AG04449 (cell line): ENCODE data around the gene SV2C.

Experiments
- CTCF ChIA-PET: fragments of 350-600 bp; formaldehyde crosslinking; extraction: SDS; loops from one replicate; lab custom pipeline; 2021; ENCODE audit warnings: antibody characterized with exemption; lab: Yijun Ruan, JAX
- POLR2A ChIA-PET: fragments of 400-600, 350-600 bp; formaldehyde crosslinking; extraction: SDS; loops from one replicate; lab custom pipeline; 2020; ENCODE audit warnings: antibody characterized with exemption, inconsistent platforms; lab: Yijun Ruan, JAX
- DNase-seq: peaks from one replicate; pipeline ENCODE4 v3.0.0-alpha.2; 2010; ENCODE audit warnings: low read depth, low spot score
- H3K4me3 ChIP-seq: 2 replicates; pipeline ENCODE4 v1.5.1; 2011; ENCODE audit warnings: low read depth, mild to moderate bottlenecking, control low read depth, low read length
- TF ChIP-seq, protein P1 (sequence below): IDR thresholded peaks from one replicate; pipeline ENCODE4 v1.5.1; 2011; ENCODE audit warnings: mild to moderate bottlenecking, moderate library complexity, low read length, control low read depth, inconsistent platforms; ENCODE audit not compliant: insufficient read depth; ENCODE audit errors: missing control alignments

The SV2C gene

DNA sequence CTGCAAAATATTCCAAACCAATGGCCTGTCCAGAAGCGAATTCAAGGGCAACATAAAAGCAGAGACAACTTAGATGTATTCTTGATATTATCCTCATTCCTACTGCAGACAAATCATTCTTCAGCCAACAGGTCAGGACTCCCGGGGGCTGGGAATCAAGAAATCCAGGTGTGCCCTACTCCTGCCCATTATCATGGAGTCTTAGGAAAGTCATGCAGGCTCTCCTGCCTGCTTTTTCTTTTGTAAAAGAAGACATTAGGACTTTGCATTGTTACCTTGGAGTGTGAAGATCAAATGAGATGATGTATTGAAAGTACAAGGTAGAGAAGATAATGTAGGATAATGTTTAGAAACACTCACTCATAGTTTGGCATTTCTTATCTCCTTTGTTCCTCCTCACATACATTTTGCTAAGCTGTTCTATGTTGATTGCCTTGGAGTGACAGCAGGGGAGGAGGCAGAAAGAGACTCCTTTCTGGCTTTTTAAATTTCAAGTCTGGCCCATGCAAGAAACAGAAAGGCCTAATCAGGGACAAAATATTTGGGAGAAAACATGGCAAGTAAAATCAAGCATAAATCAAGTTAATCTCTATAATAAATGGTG, 113.8 kb downstream of the SV2C start:
- no peak overlapping the region for H3K4me3 ChIP-seq
- ChIA-PET POLR2A (no interaction called here), CTCF (interaction anchor here (0.8 kb wide), 1 partner anchor 22 kb away, joined by 3 read pairs; no protein-coding TSS in a partner anchor)
- no peak for DNase-seq
- TF ChIP-seq, protein P1, sequence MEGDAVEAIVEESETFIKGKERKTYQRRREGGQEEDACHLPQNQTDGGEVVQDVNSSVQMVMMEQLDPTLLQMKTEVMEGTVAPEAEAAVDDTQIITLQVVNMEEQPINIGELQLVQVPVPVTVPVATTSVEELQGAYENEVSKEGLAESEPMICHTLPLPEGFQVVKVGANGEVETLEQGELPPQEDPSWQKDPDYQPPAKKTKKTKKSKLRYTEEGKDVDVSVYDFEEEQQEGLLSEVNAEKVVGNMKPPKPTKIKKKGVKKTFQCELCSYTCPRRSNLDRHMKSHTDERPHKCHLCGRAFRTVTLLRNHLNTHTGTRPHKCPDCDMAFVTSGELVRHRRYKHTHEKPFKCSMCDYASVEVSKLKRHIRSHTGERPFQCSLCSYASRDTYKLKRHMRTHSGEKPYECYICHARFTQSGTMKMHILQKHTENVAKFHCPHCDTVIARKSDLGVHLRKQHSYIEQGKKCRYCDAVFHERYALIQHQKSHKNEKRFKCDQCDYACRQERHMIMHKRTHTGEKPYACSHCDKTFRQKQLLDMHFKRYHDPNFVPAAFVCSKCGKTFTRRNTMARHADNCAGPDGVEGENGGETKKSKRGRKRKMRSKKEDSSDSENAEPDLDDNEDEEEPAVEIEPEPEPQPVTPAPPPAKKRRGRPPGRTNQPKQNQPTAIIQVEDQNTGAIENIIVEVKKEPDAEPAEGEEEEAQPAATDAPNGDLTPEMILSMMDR = no peak

DNA sequence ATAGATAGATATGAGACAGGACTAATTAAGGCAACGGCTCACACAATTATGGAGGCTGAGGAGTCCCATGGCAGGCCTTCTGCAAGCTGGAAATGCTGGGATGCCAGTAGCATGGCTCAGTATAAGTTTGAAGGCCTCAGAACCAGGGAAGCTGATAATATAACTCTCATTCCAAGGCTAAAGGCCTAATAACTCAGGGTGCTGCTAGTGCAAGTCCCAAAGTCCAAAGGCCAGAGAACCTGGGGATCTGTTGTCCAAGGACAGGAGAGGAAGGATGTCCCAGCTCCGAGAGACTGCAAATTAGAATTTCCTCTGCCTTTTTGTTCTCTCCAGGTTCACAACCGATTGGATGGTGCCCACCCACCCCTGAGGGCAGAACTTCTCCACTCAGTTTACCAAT, 114.5 kb downstream of the SV2C start:
- CTCF ChIA-PET = interaction anchor here (0.8 kb wide), 1 partner anchor 23 kb away, joined by 3 read pairs; no protein-coding TSS in a partner anchor
- POLR2A ChIA-PET = no interaction called here
- DNase-seq = no peak
- H3K4me3 ChIP-seq = no peak overlapping the region
- TF ChIP-seq, protein P1 = no peak

DNA sequence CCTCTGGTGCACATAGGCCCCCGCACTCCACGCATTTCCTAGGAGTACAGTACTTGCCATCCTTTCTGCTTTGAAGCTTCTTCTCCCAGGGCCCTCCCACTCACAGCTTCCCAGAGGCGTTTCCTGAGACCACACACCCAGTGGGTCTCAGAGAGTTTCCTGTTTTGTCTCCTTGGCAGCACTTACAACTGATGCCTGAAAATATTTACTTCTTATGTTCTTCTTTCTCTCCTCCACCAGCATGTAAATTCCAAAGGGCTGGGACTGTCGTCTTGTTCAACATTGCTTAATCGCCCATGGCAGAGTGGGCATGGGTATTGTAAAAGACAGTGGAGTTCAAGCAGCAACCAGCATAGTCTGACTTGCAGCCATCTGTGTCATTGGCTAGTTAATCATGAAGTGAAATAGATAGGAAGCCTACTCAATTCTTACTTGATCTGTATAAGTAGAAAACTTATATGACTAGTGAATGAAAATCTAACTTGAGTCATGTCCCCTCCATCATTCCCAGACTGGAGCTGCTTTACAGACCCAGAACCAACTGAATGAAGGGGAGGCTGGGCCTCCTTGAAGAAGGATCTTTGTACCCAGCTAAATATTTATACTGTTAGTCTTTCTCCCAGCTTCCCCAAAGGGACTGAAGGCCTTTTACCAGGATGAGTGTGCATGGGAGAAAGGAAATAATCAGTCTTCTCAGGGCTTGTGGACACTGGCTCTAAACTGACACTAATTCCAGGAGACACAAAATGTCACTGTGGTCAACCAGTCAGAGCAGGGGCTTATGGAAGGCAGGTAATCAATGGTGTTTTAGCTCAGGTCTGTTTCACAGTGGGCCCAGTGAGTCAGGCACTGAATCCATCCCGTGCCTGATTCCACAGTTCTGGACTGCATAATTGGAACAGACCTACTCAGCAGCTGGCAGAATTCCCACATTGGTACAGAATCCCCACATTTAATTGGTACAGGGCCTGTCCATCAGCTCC, 116.4 kb downstream of the SV2C start:
- TF ChIP-seq, protein P1 = no peak
- H3K4me3 ChIP-seq = no peak overlapping the region
- POLR2A ChIA-PET = no interaction called here
- no peak for DNase-seq
- CTCF ChIA-PET = no interaction called here

DNA sequence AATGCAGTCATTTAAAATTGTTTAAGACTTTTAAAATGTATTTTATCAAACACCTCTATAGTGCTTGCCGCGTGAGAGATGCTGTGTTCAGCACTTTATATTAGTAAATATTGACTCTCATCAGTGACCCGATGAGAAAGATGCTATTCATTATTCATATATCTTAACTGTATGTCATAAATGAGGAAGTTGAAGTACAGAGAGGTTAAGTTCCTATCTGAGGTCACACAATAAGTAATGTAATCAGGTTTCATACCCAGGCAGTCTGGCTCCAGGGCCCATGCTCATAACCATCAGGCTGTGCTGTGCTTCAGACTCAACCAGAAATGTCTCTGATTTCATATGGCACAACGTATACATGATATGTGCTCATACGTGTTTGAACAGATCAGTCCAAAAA, 119.0 kb downstream of the SV2C start:
- TF ChIP-seq, protein P1 = no peak
- CTCF ChIA-PET = no interaction called here
- POLR2A ChIA-PET = no interaction called here
- DNase-seq = no peak
- H3K4me3 ChIP-seq = no peak overlapping the region

DNA sequence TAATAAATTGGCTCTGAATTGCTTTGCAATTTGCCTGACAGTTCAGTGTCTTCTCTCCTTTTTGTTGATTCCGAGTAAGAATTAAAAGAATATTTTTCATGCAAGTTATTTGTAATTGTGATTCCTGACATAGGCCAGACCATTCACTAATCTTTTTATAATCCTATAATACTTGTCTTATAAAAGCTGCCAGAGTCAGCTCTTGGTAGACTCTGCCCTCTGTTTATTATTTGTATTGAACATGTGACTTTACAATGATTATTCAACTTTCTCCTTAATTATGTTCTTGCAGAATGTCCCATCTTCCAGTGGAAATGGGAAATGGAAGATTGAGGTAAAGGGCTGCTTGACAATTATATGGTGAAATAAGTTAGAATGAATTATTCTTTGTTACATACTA, 121.0 kb downstream of the SV2C start:
- CTCF ChIA-PET = no interaction called here
- H3K4me3 ChIP-seq = no peak overlapping the region
- POLR2A ChIA-PET = no interaction called here
- DNase-seq = no peak
- TF ChIP-seq, protein P1 = no peak

DNA sequence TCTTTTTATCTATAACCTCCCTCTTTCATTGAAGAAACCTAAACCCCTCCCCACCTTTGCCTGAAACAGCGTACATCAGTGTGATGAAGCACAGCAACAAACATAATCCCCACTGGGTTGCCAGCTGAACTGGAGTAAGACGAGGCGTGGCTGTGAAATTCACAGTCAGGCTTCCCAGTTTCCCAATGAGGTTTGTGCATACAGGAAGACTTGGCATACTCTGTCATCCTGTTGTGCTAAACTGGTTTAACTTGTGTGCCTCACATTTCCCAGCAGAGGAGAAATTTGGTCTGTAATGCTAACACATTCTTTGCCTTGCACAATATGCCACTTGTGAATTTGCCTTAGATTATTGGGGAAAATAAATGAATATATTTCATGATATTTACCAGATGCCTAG, 121.5 kb downstream of the SV2C start:
- TF ChIP-seq, protein P1 = no peak
- H3K4me3 ChIP-seq = no peak overlapping the region
- CTCF ChIA-PET = no interaction called here
- DNase-seq = no peak
- POLR2A ChIA-PET = no interaction called here
